GM12878 (cell line): Measurements from ENCODE around the gene PPA1. TPM values are rescaled to one million over a fixed set of nuclear protein-coding genes. Genes with fewer than 3 reads are reported as not detected.

Experiments used
- BACH1 ChIP-seq: fragments of 450-650 bp; IDR thresholded peaks from 2 replicates; pipeline ENCODE4 v1.6.1; 2017; ENCODE audit warnings: mild to moderate bottlenecking, borderline replicate concordance
- BHLHE40 ChIP-seq, 2 experiments: fragments of 450-650 bp in 1 of 2; IDR thresholded peaks; 2 replicates each; pipeline ENCODE4 v1.6.1; 2011 to 2017; ENCODE audit warnings: low read depth in 2 of 2, borderline replicate concordance in 1 of 2, improper control_type of control experiment in 1 of 2, low read length in 1 of 2, mild to moderate bottlenecking in 1 of 2
- CEBPZ ChIP-seq: fragments of 150-350 bp; IDR thresholded peaks from 2 replicates; pipeline ENCODE4 v1.6.1; 2016; ENCODE audit warnings: low read depth, low read length
- ELK1 ChIP-seq: IDR thresholded peaks from 2 replicates; pipeline ENCODE4 v1.6.1; 2012; ENCODE audit warnings: low read depth, low read length, improper control_type of control experiment
- ESRRA ChIP-seq: IDR thresholded peaks from 2 replicates; pipeline ENCODE4 v1.6.1; 2012; ENCODE audit warnings: mild to moderate bottlenecking, low read length, improper control_type of control experiment
- GABPA ChIP-seq: IDR thresholded peaks from 2 replicates; pipeline ENCODE4 v1.6.1; 2014; ENCODE audit warnings: antibody characterized with exemption, low read depth, mild to moderate bottlenecking, inconsistent platforms
- PAX8 ChIP-seq: fragments of 450-650 bp; IDR thresholded peaks from 2 replicates; pipeline ENCODE4 v1.6.1; 2017; ENCODE audit warnings: mild to moderate bottlenecking, moderate library complexity
- PRDM15 ChIP-seq: fragments of 450-650 bp; formaldehyde crosslinking; IDR thresholded peaks from 2 replicates; pipeline ENCODE4 v1.4.0; 2020; ENCODE audit warnings: mild to moderate bottlenecking, moderate library complexity
- SRF ChIP-seq, 2 experiments: IDR thresholded peaks; 2 replicates each; pipeline ENCODE4 v1.6.1; 2011; ENCODE audit warnings: low read depth in 2 of 2, low read length in 2 of 2, mild to moderate bottlenecking in 1 of 2, moderate library complexity in 1 of 2
- polyA plus RNA-seq, 11 experiments: library from polyadenylated mRNA; depleted of rRNA in 4 of 11; unstranded in 6 of 11; stranded (reverse) in 5 of 11; fragments of >200 nt; fragmentation: Nextera tagmentation in 4 of 11; fragmentation: Illumina TruSeq in 1 of 11; extraction: Ambion mirVana in 4 of 11; extraction: Trizol in 1 of 11; gene quantifications; 1 replicate in 1 of 11; 2 replicates in 10 of 11; pipeline versions ENCODE4 v1.2.1 to v1.2.3, GENCODE V29; 2011 to 2016; ENCODE audit warnings: inconsistent platforms in 2 of 11, missing spikeins in 2 of 11, low read depth in 1 of 11
- total RNA-seq, 4 experiments: library from RNA; depleted of rRNA in 3 of 4; stranded (reverse); fragments of >200 nt in 3 of 4; fragmentation: Illumina TruSeq in 1 of 4; extraction: Trizol in 1 of 4; gene quantifications; 2 replicates each; pipeline versions ENCODE4 v1.2.1 to v1.2.3, GENCODE V29; 2013 to 2021

PPA1 gene
- total and polyA plus RNA-seq, 10 of the 15 experiments (the other 5 are each of a cell fraction or from before 2014, with no cell fraction given): 224 to 452 (median 346) TPM

GRCh38 chr10:70163448-70163847 lies 69.8 kb downstream of the PPA1 start (continued):
- TF ChIP-seq CEBPZ: no peak
- no peak for TF ChIP-seq GABPA
- no peak for TF ChIP-seq PRDM15 (CRISPR knock-in tag)
- TF ChIP-seq BHLHE40 (IDR thresholded peaks at IDR 0.05; ENCODE audit: borderline replicate concordance in 1 of 2, low read depth in 2 of 2, low read length in 1 of 2): no peak
- no peak for TF ChIP-seq SRF (IDR thresholded peaks at IDR 0.05; ENCODE audit: low read depth in 2 of 2, low read length in 2 of 2)
- no peak for TF ChIP-seq BACH1
- no peak for TF ChIP-seq ESRRA
- no peak for TF ChIP-seq PAX8
- TF ChIP-seq ELK1: no peak
